ENCODE results near the gene RNF212B. TPM values are rescaled to one million over a fixed set of nuclear protein-coding genes. Genes with fewer than 3 reads are reported as not detected.

The RNF212B gene
- total and polyA plus RNA-seq, 2 of the 13 experiments (the other 11 are each of a cell fraction or from before 2014, with no cell fraction given) = 0.05 TPM; not detected in 1

DNA sequence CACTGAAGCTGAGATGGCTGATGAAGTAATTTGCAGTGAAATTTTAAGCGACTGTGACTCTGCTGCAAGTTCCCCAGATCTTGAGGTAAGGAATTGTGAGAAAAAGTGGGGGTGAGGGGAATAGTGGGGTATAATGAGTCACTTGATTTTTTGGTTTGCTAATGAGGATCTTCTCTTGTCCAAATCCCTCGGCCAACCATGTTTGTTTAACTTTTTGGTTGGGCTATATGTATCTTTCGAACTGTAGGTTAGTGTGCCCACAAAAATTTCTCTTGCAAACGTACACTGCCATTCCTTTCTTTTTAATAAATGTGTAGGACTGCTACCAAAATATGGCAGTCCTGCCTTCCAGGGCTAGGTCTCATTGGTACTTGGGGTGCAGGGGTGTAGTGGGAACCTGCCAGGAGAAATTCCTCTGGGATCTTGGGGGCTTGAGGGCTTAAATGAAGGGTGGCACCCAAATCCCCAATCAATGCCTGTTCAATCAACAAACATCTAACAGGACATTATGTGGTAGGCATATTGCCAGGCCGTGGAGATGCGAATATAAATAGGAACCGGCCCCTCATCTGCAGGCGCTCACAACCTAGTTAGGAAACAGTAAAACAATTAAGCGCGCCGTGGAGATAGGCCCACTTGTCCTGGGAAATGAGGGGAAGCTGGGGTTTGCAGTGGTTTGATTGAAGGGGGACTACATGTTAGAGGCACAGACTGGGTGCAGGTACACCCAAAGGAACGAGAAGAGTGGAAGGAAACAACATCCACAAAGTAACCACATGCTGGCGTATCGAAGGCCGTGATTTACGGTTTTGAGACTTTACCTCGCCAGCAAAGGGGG is 82.2 kb downstream of the RNF212B start (continued):
- TF ChIP-seq, protein P1, sequence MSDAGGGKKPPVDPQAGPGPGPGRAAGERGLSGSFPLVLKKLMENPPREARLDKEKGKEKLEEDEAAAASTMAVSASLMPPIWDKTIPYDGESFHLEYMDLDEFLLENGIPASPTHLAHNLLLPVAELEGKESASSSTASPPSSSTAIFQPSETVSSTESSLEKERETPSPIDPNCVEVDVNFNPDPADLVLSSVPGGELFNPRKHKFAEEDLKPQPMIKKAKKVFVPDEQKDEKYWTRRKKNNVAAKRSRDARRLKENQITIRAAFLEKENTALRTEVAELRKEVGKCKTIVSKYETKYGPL (CRISPR knock-in tag; IDR thresholded peaks at IDR 0.05) = no peak
- no peak for TF ChIP-seq RFX3 (CRISPR knock-in tag; IDR thresholded peaks at IDR 0.05)
- TF ChIP-seq, protein P2, sequence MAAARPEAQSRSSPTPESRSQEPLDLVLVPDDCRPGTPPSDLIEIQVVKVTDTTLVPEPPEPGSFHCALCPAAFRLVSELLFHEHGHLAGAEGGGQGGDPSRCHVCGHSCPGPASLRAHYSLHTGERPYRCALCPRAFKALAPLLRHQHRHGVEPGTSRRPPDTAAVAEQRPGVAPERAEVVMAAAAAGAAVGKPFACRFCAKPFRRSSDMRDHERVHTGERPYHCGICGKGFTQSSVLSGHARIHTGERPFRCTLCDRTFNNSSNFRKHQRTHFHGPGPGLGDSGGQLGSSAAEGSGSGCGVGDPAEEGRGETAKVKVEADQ (CRISPR knock-in tag; IDR thresholded peaks at IDR 0.05; ENCODE audit: borderline replicate concordance) = no peak
- TF ChIP-seq NCOA2 (CRISPR knock-in tag; IDR thresholded peaks at IDR 0.05) = no peak
- no peak for TF ChIP-seq CBFB (CRISPR knock-in tag; IDR thresholded peaks at IDR 0.05)
- TF ChIP-seq, protein P3, sequence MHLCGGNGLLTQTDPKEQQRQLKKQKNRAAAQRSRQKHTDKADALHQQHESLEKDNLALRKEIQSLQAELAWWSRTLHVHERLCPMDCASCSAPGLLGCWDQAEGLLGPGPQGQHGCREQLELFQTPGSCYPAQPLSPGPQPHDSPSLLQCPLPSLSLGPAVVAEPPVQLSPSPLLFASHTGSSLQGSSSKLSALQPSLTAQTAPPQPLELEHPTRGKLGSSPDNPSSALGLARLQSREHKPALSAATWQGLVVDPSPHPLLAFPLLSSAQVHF (CRISPR knock-in tag; IDR thresholded peaks at IDR 0.05) = 0 out of 2 replicates have a peak, but pooled peaks have one; percentile 50
- TF ChIP-seq PHF21A (CRISPR knock-in tag; IDR thresholded peaks at IDR 0.05) = no peak
- TF ChIP-seq CC2D1A (CRISPR knock-in tag; IDR thresholded peaks at IDR 0.05) = peak; percentile 43; the same call in 1 of the 2 replicates
- TF ChIP-seq ZNF367 (CRISPR knock-in tag; IDR thresholded peaks at IDR 0.05; ENCODE audit: borderline replicate concordance) = no peak
- TF ChIP-seq, protein P4, sequence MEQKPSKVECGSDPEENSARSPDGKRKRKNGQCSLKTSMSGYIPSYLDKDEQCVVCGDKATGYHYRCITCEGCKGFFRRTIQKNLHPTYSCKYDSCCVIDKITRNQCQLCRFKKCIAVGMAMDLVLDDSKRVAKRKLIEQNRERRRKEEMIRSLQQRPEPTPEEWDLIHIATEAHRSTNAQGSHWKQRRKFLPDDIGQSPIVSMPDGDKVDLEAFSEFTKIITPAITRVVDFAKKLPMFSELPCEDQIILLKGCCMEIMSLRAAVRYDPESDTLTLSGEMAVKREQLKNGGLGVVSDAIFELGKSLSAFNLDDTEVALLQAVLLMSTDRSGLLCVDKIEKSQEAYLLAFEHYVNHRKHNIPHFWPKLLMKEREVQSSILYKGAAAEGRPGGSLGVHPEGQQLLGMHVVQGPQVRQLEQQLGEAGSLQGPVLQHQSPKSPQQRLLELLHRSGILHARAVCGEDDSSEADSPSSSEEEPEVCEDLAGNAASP (CRISPR knock-in tag; IDR thresholded peaks at IDR 0.05; ENCODE audit: borderline replicate concordance) = 0 out of 2 replicates have a peak, but pooled peaks have one; percentile 6
- 0 out of 2 replicates have a peak, but pooled peaks have one; percentile 10 for TF ChIP-seq FOXC1 (CRISPR knock-in tag; IDR thresholded peaks at IDR 0.05; ENCODE audit: borderline replicate concordance)
- no peak for TF ChIP-seq CREB1 (IDR thresholded peaks at IDR 0.05)
- no peak for TF ChIP-seq CREB1 (CRISPR knock-in tag; IDR thresholded peaks at IDR 0.05)
- 0 out of 2 replicates have a peak, but pooled peaks have one; percentile 47 for TF ChIP-seq ZNF703 (CRISPR knock-in tag; IDR thresholded peaks at IDR 0.05; ENCODE audit: borderline replicate concordance)
- no peak for TF ChIP-seq AGO1 (IDR thresholded peaks at IDR 0.05; ENCODE audit: low read depth, low read length, poor library complexity, severe bottlenecking)
- peak; percentile 15 for TF ChIP-seq CCAR2 (optimal IDR thresholded peaks at IDR 0.05; ENCODE audit: low read depth, low read length)
- no peak for TF ChIP-seq YEATS2 (CRISPR knock-in tag; IDR thresholded peaks at IDR 0.05; ENCODE audit: borderline replicate concordance)
- 0 out of 2 replicates have a peak, but pooled peaks have one; percentile 23 for TF ChIP-seq NAIF1 (CRISPR knock-in tag; IDR thresholded peaks at IDR 0.05; ENCODE audit: borderline replicate concordance)
- TF ChIP-seq, protein P5, sequence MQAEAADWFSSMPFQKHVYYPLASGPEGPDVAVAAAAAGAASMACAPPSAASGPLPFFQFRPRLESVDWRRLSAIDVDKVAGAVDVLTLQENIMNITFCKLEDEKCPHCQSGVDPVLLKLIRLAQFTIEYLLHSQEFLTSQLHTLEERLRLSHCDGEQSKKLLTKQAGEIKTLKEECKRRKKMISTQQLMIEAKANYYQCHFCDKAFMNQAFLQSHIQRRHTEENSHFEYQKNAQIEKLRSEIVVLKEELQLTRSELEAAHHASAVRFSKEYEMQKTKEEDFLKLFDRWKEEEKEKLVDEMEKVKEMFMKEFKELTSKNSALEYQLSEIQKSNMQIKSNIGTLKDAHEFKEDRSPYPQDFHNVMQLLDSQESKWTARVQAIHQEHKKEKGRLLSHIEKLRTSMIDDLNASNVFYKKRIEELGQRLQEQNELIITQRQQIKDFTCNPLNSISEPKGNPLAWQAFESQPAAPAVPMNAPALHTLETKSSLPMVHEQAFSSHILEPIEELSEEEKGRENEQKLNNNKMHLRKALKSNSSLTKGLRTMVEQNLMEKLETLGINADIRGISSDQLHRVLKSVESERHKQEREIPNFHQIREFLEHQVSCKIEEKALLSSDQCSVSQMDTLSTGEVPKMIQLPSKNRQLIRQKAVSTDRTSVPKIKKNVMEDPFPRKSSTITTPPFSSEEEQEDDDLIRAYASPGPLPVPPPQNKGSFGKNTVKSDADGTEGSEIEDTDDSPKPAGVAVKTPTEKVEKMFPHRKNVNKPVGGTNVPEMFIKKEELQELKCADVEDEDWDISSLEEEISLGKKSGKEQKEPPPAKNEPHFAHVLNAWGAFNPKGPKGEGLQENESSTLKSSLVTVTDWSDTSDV (CRISPR knock-in tag; IDR thresholded peaks at IDR 0.05) = peak; percentile 84; the same call in 1 of the 2 replicates
- peak; percentile 92; the same call in 1 of the 2 replicates for TF ChIP-seq NFIB (CRISPR knock-in tag; IDR thresholded peaks at IDR 0.05; ENCODE audit: borderline replicate concordance)

Measured in HepG2 (cell line).